Measurements from ENCODE around the gene PIGP. TPM values are rescaled to one million over a fixed set of nuclear protein-coding genes. Genes with fewer than 3 reads are reported as not detected.
A peak's percentile ranks its signal among the peaks of the same experiment; 100 is the strongest.

PIGP gene
- total and polyA plus RNA-seq, 2 of the 13 experiments (the other 11 are each of a cell fraction or from before 2014, with no cell fraction given): 14.8 to 33.4 TPM

GRCh38 chr21:37082856-37083528 lies 10.1 kb upstream of the PIGP start (continued):
- TF ChIP-seq ZBTB46 (CRISPR knock-in tag; IDR thresholded peaks at IDR 0.05; ENCODE audit: borderline replicate concordance) (no peak), CREB1 (IDR thresholded peaks at IDR 0.05) (no peak), CREB1 (CRISPR knock-in tag; IDR thresholded peaks at IDR 0.05) (peak; percentile 54), ZNF224 (CRISPR knock-in tag; IDR thresholded peaks at IDR 0.05) (no peak), SIN3B (IDR thresholded peaks at IDR 0.05; ENCODE audit: low read length) (no peak), EP300 (IDR thresholded peaks at IDR 0.05; ENCODE audit: low read depth in 2 of 2, low read length in 2 of 2) (peak; percentile 63 to 74; a peak in 3 of 4 replicates), EP300 (CRISPR knock-in tag; IDR thresholded peaks at IDR 0.05; ENCODE audit: borderline replicate concordance) (peak; percentile 16; the same call in 1 of the 2 replicates), ZNF670 (CRISPR knock-in tag; IDR thresholded peaks at IDR 0.05; ENCODE audit: borderline replicate concordance) (no peak), ZBED4 (CRISPR knock-in tag; IDR thresholded peaks at IDR 0.05; ENCODE audit: borderline replicate concordance) (no peak; the same call in 1 of the 2 replicates), ZBTB25 (CRISPR knock-in tag; IDR thresholded peaks at IDR 0.05) (peak; percentile 64; the same call in 1 of the 2 replicates), ZNF609 (CRISPR knock-in tag; IDR thresholded peaks at IDR 0.05; ENCODE audit: borderline replicate concordance) (peak; percentile 83; the same call in 1 of the 2 replicates)
